BE2C (cell line): ENCODE measurements around the gene RCAN2.
"Not testable (repeated sequence)": the region's sequence is repeated elsewhere in the genome, so short reads cannot be mapped to it uniquely, and the experiment has no call there.

Experiments used
- DNase-seq: peaks from one replicate; pipeline ENCODE4 v3.0.0-alpha.2; 2020
- H3K27me3 ChIP-seq: fragments of 250-450 bp; sonication (Bioruptor Pico); 2 replicates; pipeline ENCODE4 v1.5.1; 2020; ENCODE audit warnings: mild to moderate bottlenecking
- H3K36me3 ChIP-seq: fragments of 250-450 bp; sonication (Bioruptor Pico); 2 replicates; pipeline ENCODE4 v1.5.1; 2020; ENCODE audit warnings: mild to moderate bottlenecking
- H3K4me1 ChIP-seq: fragments of 250-450 bp; sonication (Bioruptor Pico); 2 replicates; pipeline ENCODE4 v1.5.1; 2020
- H3K4me3 ChIP-seq: 2 replicates; pipeline ENCODE4 v1.5.1; 2011; ENCODE audit warnings: low read depth, low read length
- H3K9me3 ChIP-seq: fragments of 250-450 bp; sonication (Bioruptor Pico); 2 replicates; pipeline ENCODE4 v1.5.1; 2020
- CTCF ChIP-seq: IDR thresholded peaks from 2 replicates; pipeline ENCODE4 v1.5.1; 2012; ENCODE audit warnings: mild to moderate bottlenecking, low read depth, low read length

RCAN2 gene

GRCh38 chr6:46333481-46333880 is 157.8 kb downstream of the RCAN2 start:
- Histone ChIP-seq H3K4me3 (no peak overlapping the region), H3K27me3 (no peaks in the 10 kb centered on the region), H3K9me3 (no peaks in the 10 kb centered on the region), H3K4me1 (no peaks in the 10 kb centered on the region), H3K36me3 (no peaks in the 10 kb centered on the region)
- DNase-seq = no peak
- no peak for TF ChIP-seq CTCF

GRCh38 chr6:46332448-46332847 is 158.8 kb downstream of the RCAN2 start:
- DNase-seq, H3K36me3 ChIP-seq, H3K9me3 ChIP-seq, H3K27me3 ChIP-seq, H3K4me3 ChIP-seq, H3K4me1 ChIP-seq: not testable (repeated sequence)

GRCh38 chr6:46331461-46331860 is 159.8 kb downstream of the RCAN2 start:
- Histone ChIP-seq H3K36me3 (no peaks in the 10 kb centered on the region), H3K27me3 (no peaks in the 10 kb centered on the region), H3K4me1 (no peaks in the 10 kb centered on the region), H3K4me3 (no peak overlapping the region), H3K9me3 (no peaks in the 10 kb centered on the region)
- TF ChIP-seq CTCF = no peak
- no peak for DNase-seq

- no peak for DNase-seq
- Histone ChIP-seq H3K27me3 (no peaks in the 10 kb centered on the region), H3K4me1 (no peaks in the 10 kb centered on the region), H3K36me3 (no peaks in the 10 kb centered on the region), H3K4me3 (no peak overlapping the region), H3K9me3 (no peaks in the 10 kb centered on the region)
- no peak for TF ChIP-seq CTCF
These were observed 161.7 kb downstream of the RCAN2 start for GRCh38 chr6:46329568-46329967.

GRCh38 chr6:46327779-46328178 is 163.5 kb downstream of the RCAN2 start:
- TF ChIP-seq CTCF = no peak
- Histone ChIP-seq H3K27me3 (no peaks in the 10 kb centered on the region), H3K4me3 (no peak overlapping the region), H3K4me1 (no peaks in the 10 kb centered on the region), H3K36me3 (no peaks in the 10 kb centered on the region), H3K9me3 (no peaks in the 10 kb centered on the region)
- DNase-seq = no peak

GRCh38 chr6:46325561-46326530 is 165.4 kb downstream of the RCAN2 start:
- Histone ChIP-seq H3K9me3 (no peaks in the 10 kb centered on the region), H3K4me3 (no peak overlapping the region), H3K4me1 (no peaks in the 10 kb centered on the region), H3K27me3 (no peaks in the 10 kb centered on the region), H3K36me3 (no peaks in the 10 kb centered on the region)
- peak; percentile 5 for DNase-seq
- no peak for TF ChIP-seq CTCF
